Measurements from ENCODE around the gene NKD1.

GRCh38 chr16:50602531-50603205, 54.5 kb downstream of the NKD1 start:
- TF ChIP-seq POLR2A (IDR thresholded peaks at IDR 0.05) (no peak), CTCF (IDR thresholded peaks at IDR 0.05) (no peak)
